HepG2 (cell line): Measurements from ENCODE around the gene TSG101. TPM values are rescaled to one million over a fixed set of nuclear protein-coding genes. Genes with fewer than 3 reads are reported as not detected.

Source experiments
- ATM ChIP-seq: fragments of 450-650 bp; IDR thresholded peaks from 2 replicates; pipeline ENCODE4 v1.7.1; 2017; ENCODE audit warnings: mild to moderate bottlenecking, borderline replicate concordance
- CCDC6 ChIP-seq: sonication (generic); formaldehyde crosslinking; IDR thresholded peaks from 2 replicates; pipeline ENCODE4 v1.8.1; 2022; ENCODE audit warnings: mild to moderate bottlenecking, missing genetic modification reagents, moderate library complexity
- KLF16 ChIP-seq, 2 experiments: sonication (generic) in 1 of 2; formaldehyde crosslinking in 1 of 2; IDR thresholded peaks; 2 replicates each; pipeline versions ENCODE4 v1.6.1 to v1.8.0; 2016 to 2023; ENCODE audit warnings: missing genetic modification reagents in 2 of 2, missing compliant biosample characterization in 1 of 2
- MEIS2 ChIP-seq: sonication (generic); formaldehyde crosslinking; IDR thresholded peaks from 2 replicates; pipeline ENCODE4 v1.9.0; 2021; ENCODE audit warnings: mild to moderate bottlenecking, missing genetic modification reagents
- SMAD9 ChIP-seq: sonication (generic); formaldehyde crosslinking; IDR thresholded peaks from 2 replicates; pipeline ENCODE4 v1.5.1; 2020; ENCODE audit warnings: mild to moderate bottlenecking, missing genetic modification reagents
- SP1 ChIP-seq, 2 experiments: fragments of 450-650 bp in 1 of 2; sonication (generic) in 1 of 2; formaldehyde crosslinking in 1 of 2; IDR thresholded peaks; 2 replicates each; pipeline versions ENCODE4 v1.4.0 to v1.6.1; 2016 to 2020; ENCODE audit warnings: missing genetic modification reagents in 1 of 2
- ZC3H13 ChIP-seq: sonication (generic); formaldehyde crosslinking; IDR thresholded peaks from 2 replicates; pipeline ENCODE4 v1.8.1; 2023; ENCODE audit warnings: mild to moderate bottlenecking, missing genetic modification reagents, moderate library complexity
- ZMAT3 ChIP-seq: sonication (generic); formaldehyde crosslinking; conservative IDR thresholded peaks from 2 replicates; pipeline ENCODE4 v1.7.0; 2021; ENCODE audit warnings: missing genetic modification reagents
- ZNF224 ChIP-seq: sonication (generic); formaldehyde crosslinking; IDR thresholded peaks from 2 replicates; pipeline ENCODE4 v1.5.0; 2020; ENCODE audit warnings: mild to moderate bottlenecking, missing genetic modification reagents
- ZNF230 ChIP-seq: sonication (generic); formaldehyde crosslinking; IDR thresholded peaks from 2 replicates; pipeline ENCODE4 v1.4.0; 2020; ENCODE audit warnings: mild to moderate bottlenecking, missing genetic modification reagents
- ZNF367 ChIP-seq: sonication (generic); formaldehyde crosslinking; IDR thresholded peaks from 2 replicates; pipeline ENCODE4 v1.4.0; 2020; ENCODE audit warnings: missing genetic modification reagents, borderline replicate concordance
- ZNF496 ChIP-seq: sonication (generic); formaldehyde crosslinking; IDR thresholded peaks from 2 replicates; pipeline ENCODE4 v1.8.1; 2023; ENCODE audit warnings: mild to moderate bottlenecking, moderate library complexity, missing genetic modification reagents; ENCODE audit not compliant: insufficient replicate concordance
- ZNF607 ChIP-seq: sonication (generic); formaldehyde crosslinking; IDR thresholded peaks from 2 replicates; pipeline ENCODE4 v1.5.1; 2020; ENCODE audit warnings: missing genetic modification reagents, mild to moderate bottlenecking, borderline replicate concordance
- ZNF674 ChIP-seq: sonication (generic); formaldehyde crosslinking; IDR thresholded peaks from 2 replicates; pipeline ENCODE4 v1.5.0; 2020; ENCODE audit warnings: low read depth, mild to moderate bottlenecking, missing genetic modification reagents
- ZSCAN12 ChIP-seq: sonication (generic); formaldehyde crosslinking; IDR thresholded peaks from 2 replicates; pipeline ENCODE4 v1.9.0; 2021; ENCODE audit warnings: mild to moderate bottlenecking, missing genetic modification reagents
- ZSCAN22 ChIP-seq: sonication (generic); formaldehyde crosslinking; IDR thresholded peaks from 2 replicates; pipeline ENCODE4 v1.4.0; 2020; ENCODE audit warnings: mild to moderate bottlenecking, missing genetic modification reagents
- polyA plus RNA-seq, 8 experiments: library from polyadenylated mRNA; depleted of rRNA in 3 of 8; stranded (reverse) in 7 of 8; unstranded in 1 of 8; fragments of >200 nt; fragmentation: Illumina TruSeq in 4 of 8; extraction: Trizol in 4 of 8; gene quantifications; 2 replicates each; pipeline versions ENCODE4 v1.2.1 to v1.2.3, GENCODE V29; 2011 to 2016; ENCODE audit warnings: low read depth in 4 of 8, missing spikeins in 1 of 8, mixed read lengths in 1 of 8; ENCODE audit not compliant: insufficient read depth in 1 of 8
- total RNA-seq, 5 experiments: library from RNA; depleted of rRNA; stranded (reverse); fragments of >200 nt; fragmentation: Illumina TruSeq; extraction: Trizol; gene quantifications; 2 replicates each; pipeline ENCODE4 v1.2.3, GENCODE V29; 2016; ENCODE audit warnings: low read depth in 1 of 5
- TF ChIP-seq, protein P1 (sequence below): sonication (generic); formaldehyde crosslinking; IDR thresholded peaks from 2 replicates; pipeline ENCODE4 v1.4.0; 2020; ENCODE audit warnings: missing genetic modification reagents
- TF ChIP-seq, protein P2 (sequence below): sonication (generic); formaldehyde crosslinking; IDR thresholded peaks from 2 replicates; pipeline ENCODE4 v1.4.0; 2020; ENCODE audit warnings: missing genetic modification reagents
- TF ChIP-seq, protein P3 (sequence below): sonication (generic); IDR thresholded peaks from 2 replicates; pipeline ENCODE4 v1.6.1; 2016; ENCODE audit warnings: low read depth, borderline replicate concordance
- TF ChIP-seq, protein P4 (sequence below): sonication (generic); formaldehyde crosslinking; IDR thresholded peaks from 2 replicates; pipeline ENCODE4 v1.8.0; 2023; ENCODE audit warnings: mild to moderate bottlenecking, missing genetic modification reagents

TSG101 gene
- total and polyA plus RNA-seq, 2 of the 13 experiments (the other 11 are each of a cell fraction or from before 2014, with no cell fraction given) = 69.3 to 206 TPM

DNA sequence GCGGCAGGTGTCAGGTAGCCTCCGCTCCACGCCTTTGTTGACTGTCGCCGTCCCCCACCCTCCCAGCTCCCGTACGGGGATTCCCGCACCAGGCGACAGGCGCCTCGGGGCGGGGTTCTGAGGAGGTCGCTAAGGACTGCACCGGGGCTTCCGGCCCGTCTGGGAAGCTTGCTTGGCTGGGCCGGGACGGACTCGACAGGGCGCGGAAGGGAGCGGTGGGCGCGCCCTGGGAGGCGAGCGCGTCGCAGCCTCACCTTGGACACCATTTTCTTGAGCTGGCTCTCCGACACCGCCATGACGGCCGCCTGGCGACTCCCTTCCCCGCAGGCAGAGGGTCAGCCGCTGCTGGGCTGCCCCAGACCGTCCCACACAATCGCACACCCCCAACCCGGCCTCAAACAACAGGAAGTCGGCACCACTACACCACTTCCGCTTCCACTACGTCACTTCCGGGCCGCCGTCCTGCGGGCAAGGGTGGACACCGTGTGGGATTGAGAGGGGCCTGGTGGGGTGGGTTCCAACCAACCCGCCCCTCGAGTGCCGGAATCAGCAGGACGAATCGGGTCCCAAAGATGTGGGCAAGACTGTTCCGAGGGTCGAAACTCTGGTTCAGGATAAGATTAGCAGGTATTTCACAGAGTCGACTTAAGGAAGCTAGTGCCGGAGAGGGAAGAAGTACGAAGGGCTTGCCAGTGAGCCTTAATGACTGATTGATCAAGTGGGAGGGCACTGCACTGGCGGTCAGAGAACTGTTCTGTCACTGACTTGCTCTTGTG lies at the start of gene TSG101 (continued):
- TF ChIP-seq, protein P1, sequence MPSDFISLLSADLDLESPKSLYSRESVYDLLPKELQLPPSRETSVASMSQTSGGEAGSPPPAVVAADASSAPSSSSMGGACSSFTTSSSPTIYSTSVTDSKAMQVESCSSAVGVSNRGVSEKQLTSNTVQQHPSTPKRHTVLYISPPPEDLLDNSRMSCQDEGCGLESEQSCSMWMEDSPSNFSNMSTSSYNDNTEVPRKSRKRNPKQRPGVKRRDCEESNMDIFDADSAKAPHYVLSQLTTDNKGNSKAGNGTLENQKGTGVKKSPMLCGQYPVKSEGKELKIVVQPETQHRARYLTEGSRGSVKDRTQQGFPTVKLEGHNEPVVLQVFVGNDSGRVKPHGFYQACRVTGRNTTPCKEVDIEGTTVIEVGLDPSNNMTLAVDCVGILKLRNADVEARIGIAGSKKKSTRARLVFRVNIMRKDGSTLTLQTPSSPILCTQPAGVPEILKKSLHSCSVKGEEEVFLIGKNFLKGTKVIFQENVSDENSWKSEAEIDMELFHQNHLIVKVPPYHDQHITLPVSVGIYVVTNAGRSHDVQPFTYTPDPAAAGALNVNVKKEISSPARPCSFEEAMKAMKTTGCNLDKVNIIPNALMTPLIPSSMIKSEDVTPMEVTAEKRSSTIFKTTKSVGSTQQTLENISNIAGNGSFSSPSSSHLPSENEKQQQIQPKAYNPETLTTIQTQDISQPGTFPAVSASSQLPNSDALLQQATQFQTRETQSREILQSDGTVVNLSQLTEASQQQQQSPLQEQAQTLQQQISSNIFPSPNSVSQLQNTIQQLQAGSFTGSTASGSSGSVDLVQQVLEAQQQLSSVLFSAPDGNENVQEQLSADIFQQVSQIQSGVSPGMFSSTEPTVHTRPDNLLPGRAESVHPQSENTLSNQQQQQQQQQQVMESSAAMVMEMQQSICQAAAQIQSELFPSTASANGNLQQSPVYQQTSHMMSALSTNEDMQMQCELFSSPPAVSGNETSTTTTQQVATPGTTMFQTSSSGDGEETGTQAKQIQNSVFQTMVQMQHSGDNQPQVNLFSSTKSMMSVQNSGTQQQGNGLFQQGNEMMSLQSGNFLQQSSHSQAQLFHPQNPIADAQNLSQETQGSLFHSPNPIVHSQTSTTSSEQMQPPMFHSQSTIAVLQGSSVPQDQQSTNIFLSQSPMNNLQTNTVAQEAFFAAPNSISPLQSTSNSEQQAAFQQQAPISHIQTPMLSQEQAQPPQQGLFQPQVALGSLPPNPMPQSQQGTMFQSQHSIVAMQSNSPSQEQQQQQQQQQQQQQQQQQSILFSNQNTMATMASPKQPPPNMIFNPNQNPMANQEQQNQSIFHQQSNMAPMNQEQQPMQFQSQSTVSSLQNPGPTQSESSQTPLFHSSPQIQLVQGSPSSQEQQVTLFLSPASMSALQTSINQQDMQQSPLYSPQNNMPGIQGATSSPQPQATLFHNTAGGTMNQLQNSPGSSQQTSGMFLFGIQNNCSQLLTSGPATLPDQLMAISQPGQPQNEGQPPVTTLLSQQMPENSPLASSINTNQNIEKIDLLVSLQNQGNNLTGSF = no peak
- TF ChIP-seq ZSCAN12 (CRISPR knock-in tag) = no peak
- TF ChIP-seq MEIS2 (CRISPR knock-in tag) = peak; percentile 20; the same call in 1 of the 2 replicates
- TF ChIP-seq, protein P2, sequence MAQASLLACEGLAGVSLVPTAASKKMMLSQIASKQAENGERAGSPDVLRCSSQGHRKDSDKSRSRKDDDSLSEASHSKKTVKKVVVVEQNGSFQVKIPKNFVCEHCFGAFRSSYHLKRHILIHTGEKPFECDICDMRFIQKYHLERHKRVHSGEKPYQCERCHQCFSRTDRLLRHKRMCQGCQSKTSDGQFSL (CRISPR knock-in tag) = peak; percentile 89
- no peak for TF ChIP-seq ZNF224
- TF ChIP-seq, protein P3, sequence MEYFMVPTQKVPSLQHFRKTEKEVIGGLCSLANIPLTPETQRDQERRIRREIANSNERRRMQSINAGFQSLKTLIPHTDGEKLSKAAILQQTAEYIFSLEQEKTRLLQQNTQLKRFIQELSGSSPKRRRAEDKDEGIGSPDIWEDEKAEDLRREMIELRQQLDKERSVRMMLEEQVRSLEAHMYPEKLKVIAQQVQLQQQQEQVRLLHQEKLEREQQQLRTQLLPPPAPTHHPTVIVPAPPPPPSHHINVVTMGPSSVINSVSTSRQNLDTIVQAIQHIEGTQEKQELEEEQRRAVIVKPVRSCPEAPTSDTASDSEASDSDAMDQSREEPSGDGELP = peak; percentile 38; the same call in 1 of the 2 replicates
- TF ChIP-seq SMAD9 (CRISPR knock-in tag) = peak; percentile 86; the same call in 1 of the 2 replicates
- peak in 1 of 2 experiments; percentile 86; a peak in 2 of 4 replicates for TF ChIP-seq KLF16 (CRISPR knock-in tag; IDR thresholded peaks at IDR 0.05)
- no peak for TF ChIP-seq ATM
- no peak for TF ChIP-seq ZSCAN22
- no peak for TF ChIP-seq ZNF367
- TF ChIP-seq ZNF674 (CRISPR knock-in tag) = no peak
- TF ChIP-seq, protein P4, sequence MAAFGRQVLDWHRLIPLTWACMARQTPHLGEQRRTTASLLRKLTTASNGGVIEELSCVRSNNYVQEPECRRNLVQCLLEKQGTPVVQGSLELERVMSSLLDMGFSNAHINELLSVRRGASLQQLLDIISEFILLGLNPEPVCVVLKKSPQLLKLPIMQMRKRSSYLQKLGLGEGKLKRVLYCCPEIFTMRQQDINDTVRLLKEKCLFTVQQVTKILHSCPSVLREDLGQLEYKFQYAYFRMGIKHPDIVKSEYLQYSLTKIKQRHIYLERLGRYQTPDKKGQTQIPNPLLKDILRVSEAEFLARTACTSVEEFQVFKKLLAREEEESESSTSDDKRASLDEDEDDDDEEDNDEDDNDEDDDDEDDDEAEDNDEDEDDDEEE (CRISPR knock-in tag) = no peak; the same call in 1 of the 2 replicates
- TF ChIP-seq CCDC6 (CRISPR knock-in tag) = peak; percentile 87
- peak; percentile 71 for TF ChIP-seq ZC3H13 (CRISPR knock-in tag)
- no peak; the same call in 1 of the 2 replicates for TF ChIP-seq ZMAT3
- TF ChIP-seq ZNF230 = peak; percentile 82; the same call in 1 of the 2 replicates
- peak; percentile 94 for TF ChIP-seq ZNF607 (CRISPR knock-in tag)
- no peak for TF ChIP-seq SP1 (IDR thresholded peaks at IDR 0.05)
- TF ChIP-seq SP1 (CRISPR knock-in tag; IDR thresholded peaks at IDR 0.05) = peak; percentile 47; the same call in 1 of the 2 replicates
- TF ChIP-seq ZNF496 (CRISPR knock-in tag) = no peak
